ENCODE measurements around the gene DENND6A.

Gene DENND6A

GRCh38 chr3:57624801-57625200 is 68.1 kb downstream of the DENND6A start:
- TF ChIP-seq FOXM1 (IDR thresholded peaks at IDR 0.05; ENCODE audit: borderline replicate concordance, low read depth) (no peak), TAF1 (IDR thresholded peaks at IDR 0.05; ENCODE audit: low read depth) (no peak), NFIC (IDR thresholded peaks at IDR 0.05) (no peak), RAD21 (IDR thresholded peaks at IDR 0.05; ENCODE audit: low read depth) (no peak), EGR1 (IDR thresholded peaks at IDR 0.05) (no peak), EP300 (IDR thresholded peaks at IDR 0.05; ENCODE audit: borderline replicate concordance) (no peak)

GRCh38 chr3:57622362-57622761 is 70.5 kb downstream of the DENND6A start:
- TF ChIP-seq USF1 (IDR thresholded peaks at IDR 0.05), result no peak
- TF ChIP-seq TCF12 (IDR thresholded peaks at IDR 0.05; ENCODE audit: low read depth), result no peak
- TF ChIP-seq REST (IDR thresholded peaks at IDR 0.05; ENCODE audit: low read depth), result no peak
- TF ChIP-seq YY1 (IDR thresholded peaks at IDR 0.05; ENCODE audit: low read depth), result no peak
- no peak for TF ChIP-seq FOXM1 (IDR thresholded peaks at IDR 0.05; ENCODE audit: borderline replicate concordance, low read depth)
- TF ChIP-seq CEBPB (IDR thresholded peaks at IDR 0.05), result no peak
- no peak for TF ChIP-seq EP300 (IDR thresholded peaks at IDR 0.05; ENCODE audit: borderline replicate concordance)

- no peak for TF ChIP-seq REST (IDR thresholded peaks at IDR 0.05; ENCODE audit: low read depth)
- TF ChIP-seq CREB1 (IDR thresholded peaks at IDR 0.05; ENCODE audit: low read depth), result no peak
- no peak for TF ChIP-seq EGR1 (IDR thresholded peaks at IDR 0.05)
- no peak for TF ChIP-seq FOXM1 (IDR thresholded peaks at IDR 0.05; ENCODE audit: borderline replicate concordance, low read depth)
- no peak for TF ChIP-seq NFIC (IDR thresholded peaks at IDR 0.05)
- no peak for TF ChIP-seq CEBPB (IDR thresholded peaks at IDR 0.05)
- TF ChIP-seq RAD21 (IDR thresholded peaks at IDR 0.05; ENCODE audit: low read depth), result no peak
- TF ChIP-seq MAX (IDR thresholded peaks at IDR 0.05), result no peak
- no peak for TF ChIP-seq TEAD4 (IDR thresholded peaks at IDR 0.05)
- TF ChIP-seq EP300 (IDR thresholded peaks at IDR 0.05; ENCODE audit: borderline replicate concordance), result no peak
- TF ChIP-seq ZBTB7A (IDR thresholded peaks at IDR 0.05; ENCODE audit: low read depth), result no peak
Measured at GRCh38 chr3:57617739-57618138, 75.1 kb downstream of the DENND6A start.

- TF ChIP-seq YY1 (IDR thresholded peaks at IDR 0.05; ENCODE audit: low read depth) (no peak), EP300 (IDR thresholded peaks at IDR 0.05; ENCODE audit: borderline replicate concordance) (no peak), TEAD4 (IDR thresholded peaks at IDR 0.05) (no peak), EGR1 (IDR thresholded peaks at IDR 0.05) (no peak), TAF1 (IDR thresholded peaks at IDR 0.05; ENCODE audit: low read depth) (no peak), MAX (IDR thresholded peaks at IDR 0.05) (no peak), NFIC (IDR thresholded peaks at IDR 0.05) (no peak), RAD21 (IDR thresholded peaks at IDR 0.05; ENCODE audit: low read depth) (no peak), REST (IDR thresholded peaks at IDR 0.05; ENCODE audit: low read depth) (no peak), CEBPB (IDR thresholded peaks at IDR 0.05) (no peak), CREB1 (IDR thresholded peaks at IDR 0.05; ENCODE audit: low read depth) (no peak)
Measured at GRCh38 chr3:57616233-57616632, 76.6 kb downstream of the DENND6A start.

- TF ChIP-seq TAF1 (IDR thresholded peaks at IDR 0.05; ENCODE audit: low read depth) (no peak), NFIC (IDR thresholded peaks at IDR 0.05) (no peak), EGR1 (IDR thresholded peaks at IDR 0.05) (no peak), EP300 (IDR thresholded peaks at IDR 0.05; ENCODE audit: borderline replicate concordance) (no peak), MAX (IDR thresholded peaks at IDR 0.05) (no peak), RAD21 (IDR thresholded peaks at IDR 0.05; ENCODE audit: low read depth) (no peak), FOXM1 (IDR thresholded peaks at IDR 0.05; ENCODE audit: borderline replicate concordance, low read depth) (no peak), YY1 (IDR thresholded peaks at IDR 0.05; ENCODE audit: low read depth) (no peak), REST (IDR thresholded peaks at IDR 0.05; ENCODE audit: low read depth) (no peak), USF1 (IDR thresholded peaks at IDR 0.05) (no peak), CEBPB (IDR thresholded peaks at IDR 0.05) (no peak), CREB1 (IDR thresholded peaks at IDR 0.05; ENCODE audit: low read depth) (no peak), TEAD4 (IDR thresholded peaks at IDR 0.05) (no peak), ZBTB7A (IDR thresholded peaks at IDR 0.05; ENCODE audit: low read depth) (no peak)
Measured at GRCh38 chr3:57605683-57606082, 87.2 kb downstream of the DENND6A start.

All from Ishikawa (cell line).